Smooth muscle cell (in vitro differentiated cells): ENCODE measurements around the gene ITGA2. TPM values are rescaled to one million over a fixed set of nuclear protein-coding genes. Genes with fewer than 3 reads are reported as not detected.

Experiments
- DNase-seq: peaks from one replicate; lab custom pipeline; 2025; ENCODE audit not compliant: unreplicated experiment; lab: John Stamatoyannopoulos, UW
- H2AFZ ChIP-seq: fragments of 200-600 bp; sonication (generic); 2 replicates; pipeline ENCODE4 v1.6.0; 2016; ENCODE audit warnings: antibody characterized with exemption, low read depth, mild to moderate bottlenecking
- H3F3A ChIP-seq: fragments of 200-600 bp; sonication (generic); 2 replicates; pipeline ENCODE4 v1.6.0; 2017; ENCODE audit warnings: antibody characterized with exemption, low read depth
- H3K27ac ChIP-seq: fragments of 200-600 bp; sonication (generic); 2 replicates; pipeline ENCODE4 v1.5.1; 2016; ENCODE audit warnings: low read depth, mild to moderate bottlenecking
- H3K27me3 ChIP-seq: fragments of 200-600 bp; sonication (generic); 2 replicates; pipeline ENCODE4 v1.6.1; 2016; ENCODE audit warnings: low read depth, mild to moderate bottlenecking
- H3K36me3 ChIP-seq: fragments of 200-600 bp; sonication (generic); 2 replicates; pipeline ENCODE4 v1.5.1; 2016; ENCODE audit warnings: low read depth
- H3K4me1 ChIP-seq: fragments of 200-600 bp; sonication (generic); 2 replicates; pipeline ENCODE4 v1.5.1; 2016; ENCODE audit warnings: low read depth
- H3K4me2 ChIP-seq: fragments of 200-600 bp; sonication (generic); 2 replicates; pipeline ENCODE4 v1.6.0; 2016; ENCODE audit warnings: mild to moderate bottlenecking
- H3K4me3 ChIP-seq: fragments of 200-600 bp; sonication (generic); 2 replicates; pipeline ENCODE4 v1.5.1; 2016; ENCODE audit warnings: mild to moderate bottlenecking
- H3K79me2 ChIP-seq: fragments of 200-600 bp; sonication (generic); 2 replicates; pipeline ENCODE4 v1.6.0; 2016; ENCODE audit warnings: low read depth, mild to moderate bottlenecking
- H3K9ac ChIP-seq: fragments of 200-600 bp; sonication (generic); 2 replicates; pipeline ENCODE4 v1.6.0; 2016; ENCODE audit warnings: low read depth
- H3K9me3 ChIP-seq: fragments of 200-600 bp; sonication (generic); replicated peaks from 2 replicates; pipeline ENCODE4 v1.5.1; 2016; ENCODE audit warnings: low read depth
- H4K20me1 ChIP-seq: fragments of 200-600 bp; sonication (generic); 2 replicates; pipeline ENCODE4 v1.6.0; 2016; ENCODE audit warnings: low read depth
- WGBS: methylation state at CpG from one replicate; pipeline ENCODE4 v1.1.7; 2016; ENCODE audit warnings: low lambda C conversion rate; 5-methylcytosine and 5-hydroxymethylcytosine counted together
- polyA plus RNA-seq: library from polyadenylated mRNA; unstranded; fragments of >200 nt; fragmentation: Nextera tagmentation; extraction: Ambion mirVana; gene quantifications from 2 replicates; pipeline ENCODE4 v1.2.1, GENCODE V29; 2016
- total RNA-seq: library from RNA; depleted of rRNA; stranded (reverse); fragments of >200 nt; gene quantifications from 2 replicates; pipeline ENCODE4 v1.2.3, GENCODE V29; 2014
- TF ChIP-seq, protein P1 (sequence below): fragments of 200-600 bp; sonication (generic); IDR thresholded peaks from 2 replicates; pipeline ENCODE4 v1.5.1; 2017; ENCODE audit warnings: borderline replicate concordance, mild to moderate bottlenecking, antibody characterized with exemption; ENCODE audit not compliant: insufficient read depth, poor library complexity, severe bottlenecking

The ITGA2 gene
- total and polyA plus RNA-seq, 2 experiments from 2014 or later, result 1.5 to 19.2 TPM

DNA sequence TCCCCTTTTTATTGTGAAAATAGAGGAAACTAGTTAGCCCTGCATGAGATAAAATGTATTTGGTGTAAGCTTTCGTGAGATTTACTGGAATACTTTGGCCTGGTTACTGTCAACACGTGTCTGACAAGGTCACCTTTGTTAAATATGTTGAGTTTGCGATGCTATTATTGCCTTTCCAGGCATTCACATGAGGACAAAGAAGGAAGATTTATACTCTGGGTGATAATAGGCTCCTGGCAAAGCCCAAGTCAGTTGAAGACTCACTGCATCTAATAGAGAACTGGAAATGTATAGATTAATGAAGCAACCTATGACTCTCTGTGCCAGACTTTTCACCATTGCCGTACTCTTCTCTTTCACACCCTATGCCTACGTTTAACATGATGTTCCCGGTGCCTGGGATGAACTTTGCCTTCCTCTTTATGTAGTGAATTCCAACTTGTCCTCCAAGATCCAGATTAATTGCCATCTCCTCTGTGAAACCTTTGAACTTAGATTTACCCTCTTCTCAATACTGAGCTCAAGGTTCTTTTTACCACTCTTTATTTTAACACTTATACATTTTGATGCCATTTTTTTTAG, 33.9 kb downstream of the ITGA2 start:
- H3K27ac ChIP-seq, result peak overlapping the region; percentile 79
- H3K9ac ChIP-seq, result no peak overlapping the region
- H3K27me3 ChIP-seq, result no peaks in the 10 kb centered on the region
- peaks cover 3% of the 10 kb centered on the region for H3K79me2 ChIP-seq
- H4K20me1 ChIP-seq, result no peaks in the 10 kb centered on the region
- TF ChIP-seq, protein P1, sequence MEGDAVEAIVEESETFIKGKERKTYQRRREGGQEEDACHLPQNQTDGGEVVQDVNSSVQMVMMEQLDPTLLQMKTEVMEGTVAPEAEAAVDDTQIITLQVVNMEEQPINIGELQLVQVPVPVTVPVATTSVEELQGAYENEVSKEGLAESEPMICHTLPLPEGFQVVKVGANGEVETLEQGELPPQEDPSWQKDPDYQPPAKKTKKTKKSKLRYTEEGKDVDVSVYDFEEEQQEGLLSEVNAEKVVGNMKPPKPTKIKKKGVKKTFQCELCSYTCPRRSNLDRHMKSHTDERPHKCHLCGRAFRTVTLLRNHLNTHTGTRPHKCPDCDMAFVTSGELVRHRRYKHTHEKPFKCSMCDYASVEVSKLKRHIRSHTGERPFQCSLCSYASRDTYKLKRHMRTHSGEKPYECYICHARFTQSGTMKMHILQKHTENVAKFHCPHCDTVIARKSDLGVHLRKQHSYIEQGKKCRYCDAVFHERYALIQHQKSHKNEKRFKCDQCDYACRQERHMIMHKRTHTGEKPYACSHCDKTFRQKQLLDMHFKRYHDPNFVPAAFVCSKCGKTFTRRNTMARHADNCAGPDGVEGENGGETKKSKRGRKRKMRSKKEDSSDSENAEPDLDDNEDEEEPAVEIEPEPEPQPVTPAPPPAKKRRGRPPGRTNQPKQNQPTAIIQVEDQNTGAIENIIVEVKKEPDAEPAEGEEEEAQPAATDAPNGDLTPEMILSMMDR, result no peak
- peak overlapping the region; percentile 63 for H3K4me2 ChIP-seq
- 75% methylated on average over 6 of the region's 6 CpGs for WGBS
- no peak for DNase-seq
- H3K9me3 ChIP-seq, result no peaks in the 10 kb centered on the region
- H3F3A ChIP-seq, result no peaks in the 10 kb centered on the region
- H2AFZ ChIP-seq, result no peak overlapping the region
- no peaks in the 10 kb centered on the region for H3K36me3 ChIP-seq
- H3K4me3 ChIP-seq, result no peak overlapping the region
- H3K4me1 ChIP-seq, result peaks cover 9% of the 10 kb centered on the region

DNA sequence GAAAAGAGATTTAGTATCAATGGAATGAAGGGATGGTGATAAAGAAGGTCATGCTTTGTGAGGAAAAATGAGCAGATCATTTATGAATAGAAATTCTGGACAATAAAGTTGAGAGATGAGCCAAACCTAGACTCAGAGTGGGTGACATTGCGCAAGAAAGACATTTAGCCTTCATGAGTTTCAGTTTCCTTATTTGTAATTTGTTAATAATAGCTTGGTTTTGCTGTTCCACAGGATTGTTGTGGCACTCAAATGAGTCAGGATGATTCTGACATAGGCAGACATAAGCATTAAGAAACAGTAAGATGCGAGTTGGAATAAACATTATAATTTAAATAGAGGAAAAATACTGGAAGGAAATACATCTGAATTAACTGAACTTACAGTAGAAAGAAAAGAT, 34.8 kb downstream of the ITGA2 start:
- peak overlapping the region; percentile 42 for H3K9ac ChIP-seq
- peak overlapping the region; percentile 63 for H3K4me2 ChIP-seq

DNA sequence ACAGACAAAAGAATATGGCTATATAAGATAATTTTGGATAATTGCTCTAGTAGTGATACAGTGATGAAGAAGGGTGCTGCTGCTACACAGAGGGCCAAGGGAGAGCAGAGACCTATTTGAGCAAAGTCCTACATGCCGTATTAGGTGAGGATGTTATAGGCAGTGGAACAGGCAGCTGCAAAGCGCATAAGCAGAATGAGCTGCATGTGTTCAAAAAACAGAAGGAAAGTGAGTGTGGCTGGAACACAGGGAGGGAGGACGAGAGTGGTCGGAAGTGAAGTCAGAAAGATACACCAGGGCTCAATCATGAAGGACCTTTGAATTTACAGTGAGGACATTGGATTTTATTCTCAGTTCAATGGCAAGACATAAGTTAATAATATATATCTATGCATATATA, 35.4 kb downstream of the ITGA2 start:
- TF ChIP-seq, protein P1, result no peak
- Histone ChIP-seq H3K27me3 (no peaks in the 10 kb centered on the region), H3K36me3 (no peaks in the 10 kb centered on the region), H3K9ac (peak overlapping the region; percentile 42), H3K4me2 (peak overlapping the region; percentile 63), H2AFZ (peak overlapping the region; percentile 49), H3K4me3 (no peak overlapping the region), H3F3A (no peaks in the 10 kb centered on the region), H4K20me1 (no peaks in the 10 kb centered on the region), H3K4me1 (peaks cover 7% of the 10 kb centered on the region), H3K27ac (peak overlapping the region; percentile 79), H3K9me3 (no peaks in the 10 kb centered on the region), H3K79me2 (peaks cover 3% of the 10 kb centered on the region)
- DNase-seq, result no peak
- WGBS, result 89% methylated on average over 4 of the region's 4 CpGs

More for the DNA sequence above, 34.8 kb downstream of the ITGA2 start:
- H3K79me2 ChIP-seq, result peaks cover 3% of the 10 kb centered on the region
- WGBS, result 50% methylated on average over 2 of the region's 2 CpGs
- H3K9me3 ChIP-seq, result no peaks in the 10 kb centered on the region
- H3K27ac ChIP-seq, result peak overlapping the region; percentile 79
- TF ChIP-seq, protein P1, result no peak
- H3K27me3 ChIP-seq, result no peaks in the 10 kb centered on the region
- H3K36me3 ChIP-seq, result no peaks in the 10 kb centered on the region
- H3F3A ChIP-seq, result no peaks in the 10 kb centered on the region
- peaks cover 9% of the 10 kb centered on the region for H3K4me1 ChIP-seq
- no peaks in the 10 kb centered on the region for H4K20me1 ChIP-seq
- DNase-seq, result no peak
- H3K4me3 ChIP-seq, result no peak overlapping the region
- H2AFZ ChIP-seq, result no peak overlapping the region

DNA sequence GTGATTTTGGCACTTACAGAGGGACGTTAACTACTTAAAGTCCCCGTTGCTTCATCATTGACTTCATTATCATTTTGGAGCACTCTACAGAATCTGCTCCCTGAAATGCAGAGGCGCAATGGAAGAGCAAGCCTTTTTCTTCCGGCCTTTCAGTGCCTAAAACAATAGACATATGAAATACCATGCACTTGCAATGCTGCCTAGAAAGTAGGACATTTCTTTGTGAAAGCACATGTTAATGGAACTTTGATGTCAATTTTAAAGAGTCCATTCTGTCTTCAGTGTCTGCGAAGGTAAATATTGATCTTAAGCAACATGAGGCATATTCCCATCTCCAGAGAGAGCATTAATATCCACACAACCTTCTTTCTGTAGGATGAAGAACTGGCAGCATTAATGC, 36.3 kb downstream of the ITGA2 start:
- Histone ChIP-seq H4K20me1 (no peaks in the 10 kb centered on the region), H3K4me2 (no peak overlapping the region), H3K4me1 (peaks cover 7% of the 10 kb centered on the region), H3K27me3 (no peaks in the 10 kb centered on the region), H3K79me2 (peaks cover 3% of the 10 kb centered on the region), H3K27ac (no peak overlapping the region), H3K9ac (no peak overlapping the region), H3K4me3 (no peak overlapping the region), H3K36me3 (no peaks in the 10 kb centered on the region), H2AFZ (no peak overlapping the region), H3K9me3 (no peaks in the 10 kb centered on the region), H3F3A (no peaks in the 10 kb centered on the region)
- no peak for DNase-seq
- TF ChIP-seq, protein P1, result no peak
- WGBS, result 94% methylated on average over 5 of the region's 5 CpGs
